GM23338 (cell line): ENCODE data around the gene SCGB1D2. TPM values are rescaled to one million over a fixed set of nuclear protein-coding genes. Genes with fewer than 3 reads are reported as not detected.

Source experiments
- ATAC-seq: fragments of 200-7000 bp; cut with Tn5 transposase; 3 replicates; pipeline ENCODE4 v1.9.1; 2020
- DNase-seq: peaks from one replicate; pipeline ENCODE4 v3.0.0-alpha.2; 2015; ENCODE audit warnings: low spot score
- H2AFZ ChIP-seq: fragments of 200-600 bp; sonication (generic); 2 replicates; pipeline ENCODE4 v1.8.0; 2016; ENCODE audit warnings: antibody characterized with exemption, mild to moderate bottlenecking, moderate library complexity
- H3F3A ChIP-seq: fragments of 200-600 bp; sonication (generic); replicated peaks from 2 replicates; pipeline ENCODE4 v1.8.0; 2017; ENCODE audit warnings: antibody characterized with exemption, mixed run types, low read depth
- H3K27ac ChIP-seq: fragments of 200-600 bp; sonication (generic); 2 replicates; pipeline ENCODE4 v1.6.1; 2016; ENCODE audit warnings: low read depth
- H3K27me3 ChIP-seq: fragments of 200-600 bp; sonication (generic); 2 replicates; pipeline ENCODE4 v1.8.0; 2016; ENCODE audit warnings: mild to moderate bottlenecking, mixed run types, moderate library complexity; ENCODE audit not compliant: insufficient read depth
- H3K36me3 ChIP-seq: fragments of 200-600 bp; sonication (generic); 2 replicates; pipeline ENCODE4 v1.8.0; 2016; ENCODE audit warnings: mild to moderate bottlenecking; ENCODE audit not compliant: insufficient read depth
- H3K4me1 ChIP-seq: fragments of 200-600 bp; sonication (generic); 2 replicates; pipeline ENCODE4 v1.8.0; 2016; ENCODE audit warnings: mild to moderate bottlenecking, moderate library complexity; ENCODE audit not compliant: insufficient read depth
- H3K4me2 ChIP-seq: fragments of 200-600 bp; sonication (generic); 2 replicates; pipeline ENCODE4 v1.7.1; 2017; ENCODE audit warnings: mixed run types
- H3K4me3 ChIP-seq: fragments of 200-600 bp; sonication (generic); 2 replicates; pipeline ENCODE4 v1.6.1; 2016; ENCODE audit warnings: mixed run types
- H3K79me2 ChIP-seq: fragments of 200-600 bp; sonication (generic); replicated peaks from 2 replicates; pipeline ENCODE4 v1.8.0; 2017; ENCODE audit warnings: mild to moderate bottlenecking; ENCODE audit not compliant: insufficient read depth
- H3K9me2 ChIP-seq: fragments of 200-600 bp; sonication (generic); 2 replicates; pipeline ENCODE4 v1.8.0; 2017; ENCODE audit not compliant: insufficient read depth
- H4K20me1 ChIP-seq: fragments of 200-600 bp; sonication (generic); replicated peaks from 2 replicates; pipeline ENCODE4 v1.8.0; 2017; ENCODE audit warnings: mild to moderate bottlenecking; ENCODE audit not compliant: insufficient read depth
- H3K27ac Mint-ChIP-seq: 2 replicates; pipeline ENCODE4 v1.8.0; 2020; ENCODE audit warnings: inconsistent platforms, mild to moderate bottlenecking, moderate library complexity, mixed read lengths
- H3K27me3 Mint-ChIP-seq: 3 replicates; pipeline ENCODE4 v1.8.0; 2022; ENCODE audit warnings: low read depth, mild to moderate bottlenecking, moderate library complexity, mixed read lengths, inconsistent platforms; ENCODE audit not compliant: insufficient read depth, poor library complexity
- H3K36me3 Mint-ChIP-seq: 3 replicates; pipeline ENCODE4 v1.8.0; 2021; ENCODE audit warnings: low read depth, mild to moderate bottlenecking, inconsistent platforms, moderate library complexity, mixed read lengths
- H3K4me1 Mint-ChIP-seq: 3 replicates; pipeline ENCODE4 v1.8.0; 2020; ENCODE audit warnings: mild to moderate bottlenecking, inconsistent platforms, mixed read lengths
- H3K4me3 Mint-ChIP-seq: 3 replicates; pipeline ENCODE4 v1.8.0; 2021; ENCODE audit warnings: moderate library complexity, mild to moderate bottlenecking, inconsistent platforms, mixed read lengths
- H3K9me3 Mint-ChIP-seq: 3 replicates; pipeline ENCODE4 v1.8.0; 2020; ENCODE audit warnings: moderate library complexity, mild to moderate bottlenecking, inconsistent platforms, mixed read lengths
- CREB1 ChIP-seq: fragments of 250-450 bp; sonication (Bioruptor Pico); IDR thresholded peaks from 2 replicates; pipeline ENCODE4 v1.5.0; 2020; ENCODE audit warnings: low read depth, mild to moderate bottlenecking, moderate library complexity
- CTCF ChIP-seq, 2 experiments: fragments of 200-600 bp in 1 of 2; sonication (generic) in 1 of 2; conservative IDR thresholded peaks; 2 replicates each; pipeline versions ENCODE4 v1.5.1 to v1.6.1; 2016 to 2017; ENCODE audit warnings: antibody characterized with exemption in 2 of 2, low read depth in 2 of 2, mild to moderate bottlenecking in 2 of 2, moderate library complexity in 1 of 2
- ETS1 ChIP-seq: IDR thresholded peaks from 2 replicates; pipeline ENCODE4 v1.6.1; 2016; ENCODE audit warnings: antibody characterized with exemption
- EZH2 ChIP-seq: fragments of 200-600 bp; sonication (generic); IDR thresholded peaks from one replicate; pipeline ENCODE4 v1.8.0; 2017; ENCODE audit warnings: antibody characterized with exemption, mild to moderate bottlenecking, low read depth; ENCODE audit not compliant: unreplicated experiment
- JUNB ChIP-seq: IDR thresholded peaks from one replicate; pipeline ENCODE4 v1.6.1; 2016; ENCODE audit warnings: antibody characterized with exemption; ENCODE audit not compliant: unreplicated experiment
- POLR2AphosphoS5 ChIP-seq: IDR thresholded peaks from 2 replicates; pipeline ENCODE4 v1.6.1; 2016; ENCODE audit warnings: antibody characterized with exemption, low read depth
- ZNF331 ChIP-seq: fragments of 250-450 bp; sonication (Bioruptor Pico); IDR thresholded peaks from 2 replicates; pipeline ENCODE4 v1.5.0; 2020; ENCODE audit warnings: low read depth, mild to moderate bottlenecking, moderate library complexity
- polyA plus RNA-seq: library from polyadenylated mRNA; unstranded; fragments of >200 nt; fragmentation: Nextera tagmentation; extraction: Ambion mirVana; gene quantifications from 2 replicates; pipeline ENCODE4 v1.2.1, GENCODE V29; 2016
- total RNA-seq: library from RNA; depleted of rRNA; stranded (reverse); fragments of >200 nt; shearing (Covaris generic); gene quantifications from 2 replicates; pipeline ENCODE4 v1.2.3, GENCODE V29; 2014
- TF ChIP-seq, protein P1 (sequence below): fragments of 250-450 bp; sonication (Bioruptor Pico); IDR thresholded peaks from 2 replicates; pipeline ENCODE4 v1.5.0; 2020; ENCODE audit warnings: mild to moderate bottlenecking, moderate library complexity
- TF ChIP-seq, protein P2 (sequence below): IDR thresholded peaks from one replicate; pipeline ENCODE4 v1.6.1; 2018; ENCODE audit warnings: antibody characterized with exemption; ENCODE audit not compliant: unreplicated experiment

The SCGB1D2 gene
- total and polyA plus RNA-seq, 2 experiments from 2014 or later = not detected

DNA sequence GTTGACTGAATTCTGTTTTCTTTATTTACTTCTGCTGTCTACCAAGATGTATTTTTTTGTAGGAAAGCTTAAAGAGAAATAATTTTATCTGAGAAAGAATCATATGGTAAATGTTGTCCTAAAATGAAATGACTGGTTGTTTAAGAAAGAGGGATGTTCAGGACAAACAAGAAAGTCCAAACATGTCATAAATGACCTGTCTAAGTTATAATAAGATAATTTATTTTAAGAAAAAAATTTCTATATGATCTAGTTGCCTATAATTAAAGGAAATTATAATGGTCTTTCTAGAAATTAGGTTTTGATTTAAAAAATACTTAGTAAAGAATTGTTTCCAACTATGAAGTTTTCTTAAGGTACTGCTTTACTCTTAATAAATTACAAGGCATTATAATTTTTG lies 38.4 kb downstream of the SCGB1D2 start:
- no peak for DNase-seq
- no peaks in the 10 kb centered on the region for H4K20me1 ChIP-seq
- no peaks in the 10 kb centered on the region for H3K4me1 ChIP-seq
- Mint-ChIP-seq H3K4me3 (no peak overlapping the region), H3K27me3 (peaks cover 3% of the 10 kb centered on the region), H3K36me3 (peaks cover 13% of the 10 kb centered on the region; the same call in 2 of the 3 replicates), H3K27ac (no peak overlapping the region), H3K4me1 (no peaks in the 10 kb centered on the region), H3K9me3 (peaks cover 51% of the 10 kb centered on the region)
- H3F3A ChIP-seq = no peaks in the 10 kb centered on the region
- H3K4me2 ChIP-seq = no peak overlapping the region
- no peak for ATAC-seq
- no peaks in the 10 kb centered on the region for H3K9me2 ChIP-seq
- no peak overlapping the region for H3K4me3 ChIP-seq
- H3K27me3 ChIP-seq = no peaks in the 10 kb centered on the region
- no peaks in the 10 kb centered on the region for H3K79me2 ChIP-seq
- H3K36me3 ChIP-seq = peaks cover 9% of the 10 kb centered on the region
- no peak overlapping the region for H3K27ac ChIP-seq
- H2AFZ ChIP-seq = no peak overlapping the region
- TF ChIP-seq ETS1 = no peak
- TF ChIP-seq CREB1 (CRISPR knock-in tag) = no peak
- no peak for TF ChIP-seq ZNF331
- no peak for TF ChIP-seq EZH2
- TF ChIP-seq POLR2AphosphoS5 = no peak
- no peak for TF ChIP-seq JUNB
- TF ChIP-seq, protein P1, sequence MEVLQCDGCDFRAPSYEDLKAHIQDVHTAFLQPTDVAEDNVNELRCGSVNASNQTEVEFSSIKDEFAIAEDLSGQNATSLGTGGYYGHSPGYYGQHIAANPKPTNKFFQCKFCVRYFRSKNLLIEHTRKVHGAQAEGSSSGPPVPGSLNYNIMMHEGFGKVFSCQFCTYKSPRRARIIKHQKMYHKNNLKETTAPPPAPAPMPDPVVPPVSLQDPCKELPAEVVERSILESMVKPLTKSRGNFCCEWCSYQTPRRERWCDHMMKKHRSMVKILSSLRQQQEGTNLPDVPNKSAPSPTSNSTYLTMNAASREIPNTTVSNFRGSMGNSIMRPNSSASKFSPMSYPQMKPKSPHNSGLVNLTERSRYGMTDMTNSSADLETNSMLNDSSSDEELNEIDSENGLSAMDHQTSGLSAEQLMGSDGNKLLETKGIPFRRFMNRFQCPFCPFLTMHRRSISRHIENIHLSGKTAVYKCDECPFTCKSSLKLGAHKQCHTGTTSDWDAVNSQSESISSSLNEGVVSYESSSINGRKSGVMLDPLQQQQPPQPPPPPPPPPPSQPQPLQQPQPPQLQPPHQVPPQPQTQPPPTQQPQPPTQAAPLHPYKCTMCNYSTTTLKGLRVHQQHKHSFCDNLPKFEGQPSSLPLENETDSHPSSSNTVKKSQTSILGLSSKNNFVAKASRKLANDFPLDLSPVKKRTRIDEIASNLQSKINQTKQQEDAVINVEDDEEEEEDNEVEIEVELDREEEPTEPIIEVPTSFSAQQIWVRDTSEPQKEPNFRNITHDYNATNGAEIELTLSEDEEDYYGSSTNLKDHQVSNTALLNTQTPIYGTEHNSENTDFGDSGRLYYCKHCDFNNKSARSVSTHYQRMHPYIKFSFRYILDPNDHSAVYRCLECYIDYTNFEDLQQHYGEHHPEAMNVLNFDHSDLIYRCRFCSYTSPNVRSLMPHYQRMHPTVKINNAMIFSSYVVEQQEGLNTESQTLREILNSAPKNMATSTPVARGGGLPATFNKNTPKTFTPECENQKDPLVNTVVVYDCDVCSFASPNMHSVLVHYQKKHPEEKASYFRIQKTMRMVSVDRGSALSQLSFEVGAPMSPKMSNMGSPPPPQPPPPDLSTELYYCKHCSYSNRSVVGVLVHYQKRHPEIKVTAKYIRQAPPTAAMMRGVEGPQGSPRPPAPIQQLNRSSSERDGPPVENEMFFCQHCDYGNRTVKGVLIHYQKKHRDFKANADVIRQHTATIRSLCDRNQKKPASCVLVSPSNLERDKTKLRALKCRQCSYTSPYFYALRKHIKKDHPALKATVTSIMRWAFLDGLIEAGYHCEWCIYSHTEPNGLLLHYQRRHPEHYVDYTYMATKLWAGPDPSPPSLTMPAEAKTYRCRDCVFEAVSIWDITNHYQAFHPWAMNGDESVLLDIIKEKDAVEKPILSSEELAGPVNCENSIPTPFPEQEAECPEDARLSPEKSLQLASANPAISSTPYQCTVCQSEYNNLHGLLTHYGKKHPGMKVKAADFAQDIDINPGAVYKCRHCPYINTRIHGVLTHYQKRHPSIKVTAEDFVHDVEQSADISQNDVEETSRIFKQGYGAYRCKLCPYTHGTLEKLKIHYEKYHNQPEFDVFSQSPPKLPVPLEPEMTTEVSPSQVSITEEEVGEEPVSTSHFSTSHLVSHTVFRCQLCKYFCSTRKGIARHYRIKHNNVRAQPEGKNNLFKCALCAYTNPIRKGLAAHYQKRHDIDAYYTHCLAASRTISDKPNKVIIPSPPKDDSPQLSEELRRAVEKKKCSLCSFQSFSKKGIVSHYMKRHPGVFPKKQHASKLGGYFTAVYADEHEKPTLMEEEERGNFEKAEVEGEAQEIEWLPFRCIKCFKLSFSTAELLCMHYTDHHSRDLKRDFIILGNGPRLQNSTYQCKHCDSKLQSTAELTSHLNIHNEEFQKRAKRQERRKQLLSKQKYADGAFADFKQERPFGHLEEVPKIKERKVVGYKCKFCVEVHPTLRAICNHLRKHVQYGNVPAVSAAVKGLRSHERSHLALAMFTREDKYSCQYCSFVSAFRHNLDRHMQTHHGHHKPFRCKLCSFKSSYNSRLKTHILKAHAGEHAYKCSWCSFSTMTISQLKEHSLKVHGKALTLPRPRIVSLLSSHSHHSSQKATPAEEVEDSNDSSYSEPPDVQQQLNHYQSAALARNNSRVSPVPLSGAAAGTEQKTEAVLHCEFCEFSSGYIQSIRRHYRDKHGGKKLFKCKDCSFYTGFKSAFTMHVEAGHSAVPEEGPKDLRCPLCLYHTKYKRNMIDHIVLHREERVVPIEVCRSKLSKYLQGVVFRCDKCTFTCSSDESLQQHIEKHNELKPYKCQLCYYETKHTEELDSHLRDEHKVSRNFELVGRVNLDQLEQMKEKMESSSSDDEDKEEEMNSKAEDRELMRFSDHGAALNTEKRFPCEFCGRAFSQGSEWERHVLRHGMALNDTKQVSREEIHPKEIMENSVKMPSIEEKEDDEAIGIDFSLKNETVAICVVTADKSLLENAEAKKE (CRISPR knock-in tag) = no peak
- TF ChIP-seq CTCF (conservative IDR thresholded peaks at IDR 0.05; ENCODE audit: low read depth in 2 of 2) = no peak
- TF ChIP-seq, protein P2, sequence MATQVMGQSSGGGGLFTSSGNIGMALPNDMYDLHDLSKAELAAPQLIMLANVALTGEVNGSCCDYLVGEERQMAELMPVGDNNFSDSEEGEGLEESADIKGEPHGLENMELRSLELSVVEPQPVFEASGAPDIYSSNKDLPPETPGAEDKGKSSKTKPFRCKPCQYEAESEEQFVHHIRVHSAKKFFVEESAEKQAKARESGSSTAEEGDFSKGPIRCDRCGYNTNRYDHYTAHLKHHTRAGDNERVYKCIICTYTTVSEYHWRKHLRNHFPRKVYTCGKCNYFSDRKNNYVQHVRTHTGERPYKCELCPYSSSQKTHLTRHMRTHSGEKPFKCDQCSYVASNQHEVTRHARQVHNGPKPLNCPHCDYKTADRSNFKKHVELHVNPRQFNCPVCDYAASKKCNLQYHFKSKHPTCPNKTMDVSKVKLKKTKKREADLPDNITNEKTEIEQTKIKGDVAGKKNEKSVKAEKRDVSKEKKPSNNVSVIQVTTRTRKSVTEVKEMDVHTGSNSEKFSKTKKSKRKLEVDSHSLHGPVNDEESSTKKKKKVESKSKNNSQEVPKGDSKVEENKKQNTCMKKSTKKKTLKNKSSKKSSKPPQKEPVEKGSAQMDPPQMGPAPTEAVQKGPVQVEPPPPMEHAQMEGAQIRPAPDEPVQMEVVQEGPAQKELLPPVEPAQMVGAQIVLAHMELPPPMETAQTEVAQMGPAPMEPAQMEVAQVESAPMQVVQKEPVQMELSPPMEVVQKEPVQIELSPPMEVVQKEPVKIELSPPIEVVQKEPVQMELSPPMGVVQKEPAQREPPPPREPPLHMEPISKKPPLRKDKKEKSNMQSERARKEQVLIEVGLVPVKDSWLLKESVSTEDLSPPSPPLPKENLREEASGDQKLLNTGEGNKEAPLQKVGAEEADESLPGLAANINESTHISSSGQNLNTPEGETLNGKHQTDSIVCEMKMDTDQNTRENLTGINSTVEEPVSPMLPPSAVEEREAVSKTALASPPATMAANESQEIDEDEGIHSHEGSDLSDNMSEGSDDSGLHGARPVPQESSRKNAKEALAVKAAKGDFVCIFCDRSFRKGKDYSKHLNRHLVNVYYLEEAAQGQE = no peak
